ENCODE results near the gene HSDL1. TPM values are rescaled to one million over a fixed set of nuclear protein-coding genes. Genes with fewer than 3 reads are reported as not detected.

The HSDL1 gene
- total and polyA plus RNA-seq, 2 donors (not counting 1 experiment from before 2014, with no cell fraction given): 12.4 to 30.8 TPM

DNA sequence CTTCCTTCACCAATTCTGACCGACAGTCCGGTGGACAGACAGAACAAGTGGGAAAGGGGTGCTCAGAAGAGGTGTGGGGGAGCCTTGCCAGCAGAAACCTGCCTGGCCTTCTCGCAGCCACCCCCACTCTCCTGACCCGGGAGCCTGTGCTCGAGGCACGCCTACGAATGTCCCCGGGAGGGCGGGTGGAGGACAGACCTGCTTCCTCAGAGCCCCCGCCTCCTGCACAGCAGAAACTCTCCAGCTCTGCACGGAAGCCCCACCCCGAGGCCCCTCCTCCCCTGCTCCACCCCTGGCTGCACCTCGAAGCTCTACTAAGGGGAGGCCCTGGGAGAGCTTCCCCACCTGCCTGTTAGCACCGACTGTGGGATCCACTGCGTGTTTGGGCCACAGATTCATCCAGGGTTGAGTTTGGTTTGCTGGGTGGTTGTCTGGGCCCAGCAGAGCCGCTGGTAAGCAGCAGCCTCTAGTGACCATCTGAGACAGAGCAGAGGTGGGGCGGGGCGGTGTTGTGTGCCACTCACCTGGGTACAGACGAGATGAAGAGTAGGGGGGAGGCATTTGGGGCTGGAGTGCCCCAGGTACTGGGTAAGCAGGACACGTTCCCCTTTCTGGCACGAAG lies 35.7 kb upstream of the HSDL1 start:
- peaks cover 9% of the 10 kb centered on the region for H3K4me1 Mint-ChIP-seq
- H3K27ac ChIP-seq (ENCODE audit: low read length in 2 of 2): no peak overlapping the region
- DNase-seq: no peak
- ChIA-PET POLR2A (no interaction called here), CTCF (no interaction called here)
- intact Hi-C loops (cut with micrococcal nuclease): loop anchor here (10.0 kb wide), 1 partner anchor 324 kb away; the partner anchor contains the start of gene MEAK7
- TF ChIP-seq, protein P1, sequence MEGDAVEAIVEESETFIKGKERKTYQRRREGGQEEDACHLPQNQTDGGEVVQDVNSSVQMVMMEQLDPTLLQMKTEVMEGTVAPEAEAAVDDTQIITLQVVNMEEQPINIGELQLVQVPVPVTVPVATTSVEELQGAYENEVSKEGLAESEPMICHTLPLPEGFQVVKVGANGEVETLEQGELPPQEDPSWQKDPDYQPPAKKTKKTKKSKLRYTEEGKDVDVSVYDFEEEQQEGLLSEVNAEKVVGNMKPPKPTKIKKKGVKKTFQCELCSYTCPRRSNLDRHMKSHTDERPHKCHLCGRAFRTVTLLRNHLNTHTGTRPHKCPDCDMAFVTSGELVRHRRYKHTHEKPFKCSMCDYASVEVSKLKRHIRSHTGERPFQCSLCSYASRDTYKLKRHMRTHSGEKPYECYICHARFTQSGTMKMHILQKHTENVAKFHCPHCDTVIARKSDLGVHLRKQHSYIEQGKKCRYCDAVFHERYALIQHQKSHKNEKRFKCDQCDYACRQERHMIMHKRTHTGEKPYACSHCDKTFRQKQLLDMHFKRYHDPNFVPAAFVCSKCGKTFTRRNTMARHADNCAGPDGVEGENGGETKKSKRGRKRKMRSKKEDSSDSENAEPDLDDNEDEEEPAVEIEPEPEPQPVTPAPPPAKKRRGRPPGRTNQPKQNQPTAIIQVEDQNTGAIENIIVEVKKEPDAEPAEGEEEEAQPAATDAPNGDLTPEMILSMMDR (IDR thresholded peaks at IDR 0.05): no peak
- no peak for TF ChIP-seq EZH2 (IDR thresholded peaks at IDR 0.05; ENCODE audit: borderline replicate concordance, insufficient read depth, low read depth, low read length, poor library complexity, severe bottlenecking)
- H3K4me3 Mint-ChIP-seq: no peak overlapping the region
- no peak overlapping the region for H3K9ac ChIP-seq (ENCODE audit: low read length)
- H4K20me1 ChIP-seq (ENCODE audit: control insufficient read depth, insufficient read depth, low read length, poor library complexity, severe bottlenecking): peaks cover 8% of the 10 kb centered on the region
- H3K27me3 ChIP-seq (replicated peaks in 1 of 4; ENCODE audit: control extremely low read depth in 1 of 4, control insufficient read depth in 3 of 4, insufficient read depth in 4 of 4, low read length in 3 of 4): no peaks in the 10 kb centered on the region
- H2AFZ ChIP-seq (ENCODE audit: insufficient read depth, low read depth, low read length, poor library complexity, severe bottlenecking): no peak overlapping the region
- no peaks in the 10 kb centered on the region for H3K9me3 ChIP-seq (ENCODE audit: control extremely low read depth in 1 of 3, control insufficient read depth in 2 of 3, insufficient read depth in 1 of 3, low read length in 2 of 3)
- H3K4me2 ChIP-seq (replicated peaks; ENCODE audit: low read depth, low read length, poor library complexity, severe bottlenecking): no peak overlapping the region
- WGBS (ENCODE audit: insufficient coverage): 91% methylated on average over 14 of the region's 21 CpGs
- H3K4me3 ChIP-seq (ENCODE audit: control extremely low read depth in 1 of 5, extremely low read depth in 1 of 5, insufficient read depth in 1 of 5, low read depth in 2 of 5, low read length in 4 of 5): no peak overlapping the region
- no peaks in the 10 kb centered on the region for H3K9me3 Mint-ChIP-seq (ENCODE audit: insufficient read depth)
- H3K27ac Mint-ChIP-seq: no peak overlapping the region
- H3K27me3 Mint-ChIP-seq: no peaks in the 10 kb centered on the region
- peaks cover 0 to 68% of the 10 kb centered on the region in 2 experiments for H3K36me3 ChIP-seq (replicated peaks in 1 of 2; ENCODE audit: control extremely low read depth in 1 of 2, control insufficient read depth in 1 of 2, extremely low read depth in 1 of 2, insufficient read depth in 2 of 2, low read length in 1 of 2)
- H3K4me1 ChIP-seq (ENCODE audit: control insufficient read depth in 2 of 2, insufficient read depth in 2 of 2, low read length in 2 of 2): no peaks in the 10 kb centered on the region
- ATAC-seq (ENCODE audit: low read depth): no peak
- H3K79me2 ChIP-seq (ENCODE audit: control insufficient read depth, insufficient read depth, low read length): peaks cover 24% of the 10 kb centered on the region

DNA sequence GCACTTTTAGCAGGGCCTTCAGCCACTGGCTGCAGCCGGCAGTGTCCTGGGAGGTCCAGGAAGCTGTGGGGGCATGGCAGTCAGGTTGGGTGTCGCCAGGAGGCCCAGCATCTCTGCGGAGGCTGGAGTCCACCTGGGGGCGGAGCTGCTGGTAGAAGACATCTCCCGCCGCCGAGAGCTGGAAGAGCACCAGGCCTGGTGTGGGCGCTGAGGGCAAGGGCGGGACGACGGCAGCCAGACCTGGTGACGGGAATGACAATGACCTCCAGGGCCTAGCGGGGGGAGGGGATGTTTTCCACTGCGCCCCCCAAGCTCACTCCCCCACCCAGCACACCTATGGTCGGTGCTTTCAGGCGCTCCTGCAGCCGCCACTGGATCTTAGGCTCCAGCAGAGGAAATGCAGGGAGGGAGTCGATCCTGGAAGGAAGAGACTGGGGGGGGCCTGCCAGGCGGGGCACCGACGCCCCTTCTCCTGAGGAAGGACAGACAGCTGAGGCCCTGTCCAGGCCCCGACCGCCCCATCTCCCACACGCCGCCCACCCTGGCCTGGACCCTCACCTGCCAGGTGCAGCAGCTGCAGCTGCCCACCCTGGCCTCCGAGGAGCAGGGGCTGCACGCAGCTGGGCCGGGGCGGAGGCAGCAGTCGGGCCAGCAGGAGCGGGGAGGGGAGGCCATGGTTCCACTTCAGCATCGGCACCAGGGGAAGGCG lies 34.8 kb upstream of the HSDL1 start:
- intact Hi-C loops (cut with micrococcal nuclease): loop anchor here (10.0 kb wide), 1 partner anchor 325 kb away; the partner anchor contains the start of gene MEAK7
- DNase-seq (no peak), ATAC-seq (ENCODE audit: low read depth) (no peak)
- Histone ChIP-seq H3K9ac (ENCODE audit: low read length) (no peak overlapping the region), H3K79me2 (ENCODE audit: control insufficient read depth, insufficient read depth, low read length) (peaks cover 16% of the 10 kb centered on the region), H2AFZ (ENCODE audit: insufficient read depth, low read depth, low read length, poor library complexity, severe bottlenecking) (no peak overlapping the region), H3K4me1 (ENCODE audit: control insufficient read depth in 2 of 2, insufficient read depth in 2 of 2, low read length in 2 of 2) (peaks cover 0 to 3% of the 10 kb centered on the region in 2 donors), H4K20me1 (ENCODE audit: control insufficient read depth, insufficient read depth, low read length, poor library complexity, severe bottlenecking) (peaks cover 8% of the 10 kb centered on the region), H3K36me3 (replicated peaks in 1 of 2; ENCODE audit: control extremely low read depth in 1 of 2, control insufficient read depth in 1 of 2, extremely low read depth in 1 of 2, insufficient read depth in 2 of 2, low read length in 1 of 2) (peaks cover 0 to 63% of the 10 kb centered on the region in 2 experiments), H3K4me2 (replicated peaks; ENCODE audit: low read depth, low read length, poor library complexity, severe bottlenecking) (no peak overlapping the region), H3K27ac (ENCODE audit: low read length in 2 of 2) (no peak overlapping the region), H3K9me3 (ENCODE audit: control extremely low read depth in 1 of 3, control insufficient read depth in 2 of 3, insufficient read depth in 1 of 3, low read length in 2 of 3) (no peaks in the 10 kb centered on the region), H3K27me3 (replicated peaks in 1 of 4; ENCODE audit: control extremely low read depth in 1 of 4, control insufficient read depth in 3 of 4, insufficient read depth in 4 of 4, low read length in 3 of 4) (no peaks in the 10 kb centered on the region), H3K4me3 (ENCODE audit: control extremely low read depth in 1 of 5, extremely low read depth in 1 of 5, insufficient read depth in 1 of 5, low read depth in 2 of 5, low read length in 4 of 5) (no peak overlapping the region)
- H3K9me3 Mint-ChIP-seq (ENCODE audit: insufficient read depth): no peaks in the 10 kb centered on the region
- whole genome bisulfite sequencing (ENCODE audit: insufficient coverage): 96% methylated on average over 27 of the region's 33 CpGs
- ChIA-PET POLR2A (no interaction called here), CTCF (interaction anchor here (1.1 kb wide), 1 partner anchor 95 kb away, joined by 3 read pairs; no protein-coding TSS in a partner anchor)
- H3K27me3 Mint-ChIP-seq: no peaks in the 10 kb centered on the region
- no peak overlapping the region for H3K4me3 Mint-ChIP-seq
- TF ChIP-seq, protein P1 (IDR thresholded peaks at IDR 0.05): no peak
- TF ChIP-seq EZH2 (IDR thresholded peaks at IDR 0.05; ENCODE audit: borderline replicate concordance, insufficient read depth, low read depth, low read length, poor library complexity, severe bottlenecking): no peak
- peaks cover 8% of the 10 kb centered on the region for H3K4me1 Mint-ChIP-seq
- no peak overlapping the region for H3K27ac Mint-ChIP-seq

All from B cell (primary cell).